AG04450 (cell line): ENCODE results near the gene JAML. TPM values are rescaled to one million over a fixed set of nuclear protein-coding genes. Genes with fewer than 3 reads are reported as not detected.
"Not testable (repeated sequence)": the region's sequence is repeated elsewhere in the genome, so short reads cannot be mapped to it uniquely, and the experiment has no call there.

ENCODE experiments used
- CTCF ChIA-PET: fragments of 300-600, 350-600 bp; formaldehyde crosslinking; extraction: SDS; loops from one replicate; lab custom pipeline; 2022; ENCODE audit warnings: antibody characterized with exemption, inconsistent platforms; lab: Charles Lee
- POLR2A ChIA-PET: fragments of 350-600 bp; formaldehyde crosslinking; extraction: SDS; loops from one replicate; lab custom pipeline; 2021; ENCODE audit warnings: antibody characterized with exemption, inconsistent platforms; lab: Yijun Ruan, JAX
- DNase-seq: peaks from one replicate; pipeline ENCODE4 v3.0.0-alpha.2; 2011; ENCODE audit warnings: low read depth, low spot score
- H3K27ac ChIP-seq: one replicate; pipeline ENCODE4 v1.5.1; 2012; ENCODE audit warnings: low read depth, low read length, control low read depth
- H3K27me3 ChIP-seq: one replicate; pipeline ENCODE4 v1.6.0; 2012; ENCODE audit warnings: low read length; ENCODE audit not compliant: control insufficient read depth, insufficient read depth
- H3K4me3 ChIP-seq: 2 replicates; pipeline ENCODE4 v1.5.1; 2011; ENCODE audit warnings: mild to moderate bottlenecking, low read depth, low read length, control low read depth
- H3K9me3 ChIP-seq: 2 replicates; pipeline ENCODE4 v1.5.1; 2012; ENCODE audit warnings: low read length; ENCODE audit not compliant: control insufficient read depth, insufficient read depth
- polyA plus RNA-seq: library from polyadenylated mRNA; depleted of rRNA; stranded (reverse); fragments of >200 nt; gene quantifications from 2 replicates; pipeline ENCODE4 v1.2.3, GENCODE V29; 2011
- TF ChIP-seq, protein P1 (sequence below): IDR thresholded peaks from 2 replicates; pipeline ENCODE4 v1.5.1; 2011; ENCODE audit warnings: low read depth, low read length, control low read depth, inconsistent platforms

The JAML gene
- polyA plus RNA-seq, 1 experiment: not detected

DNA sequence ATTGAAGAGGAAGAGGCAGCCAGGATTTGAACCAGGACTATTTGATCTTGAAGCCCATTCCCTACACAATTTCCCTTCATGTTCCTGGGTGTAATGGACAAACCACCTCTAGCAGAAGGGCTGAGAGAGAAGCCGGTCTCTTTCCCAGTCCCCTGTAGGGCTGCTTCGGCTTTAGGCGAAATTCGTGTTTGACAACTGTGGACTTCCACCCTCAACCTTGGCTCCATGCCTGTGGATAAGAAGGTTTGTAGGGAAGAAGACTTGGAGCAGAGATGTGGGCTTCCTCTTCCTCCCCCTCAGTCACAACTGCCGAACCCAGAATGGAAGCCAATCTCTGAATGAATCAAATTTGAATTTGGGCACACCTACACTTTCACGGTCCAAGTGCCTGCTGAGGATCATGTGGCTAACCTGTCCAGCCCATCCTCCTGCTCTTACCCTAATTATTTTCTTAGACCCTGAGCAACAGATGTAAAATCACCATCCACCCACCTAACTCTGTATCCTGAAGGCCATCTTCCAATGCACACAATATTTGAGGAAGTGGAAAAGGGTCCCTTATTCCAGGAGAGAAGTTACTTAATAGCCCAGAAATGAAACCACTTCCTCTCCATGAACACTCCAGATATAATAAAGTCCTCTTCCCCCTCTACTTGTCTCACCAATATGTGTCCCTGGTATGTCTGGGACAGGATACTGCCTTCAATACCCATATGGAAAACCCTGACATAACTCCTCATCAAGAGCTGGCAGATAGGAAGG, 38.3 kb downstream of the JAML start:
- ChIA-PET POLR2A (interaction anchor here (0.7 kb wide), 1 partner anchor 12 kb away, joined by 4 read pairs; no protein-coding TSS in a partner anchor), CTCF (interaction anchor here (1.8 kb wide), 1 partner anchor 12 kb away, joined by 11 read pairs; no protein-coding TSS in a partner anchor)
- no peak for DNase-seq
- Histone ChIP-seq H3K4me3 (no peak overlapping the region), H3K27me3 (peaks cover 6% of the 10 kb centered on the region), H3K9me3 (no peaks in the 10 kb centered on the region), H3K27ac (no peak overlapping the region)
- TF ChIP-seq, protein P1, sequence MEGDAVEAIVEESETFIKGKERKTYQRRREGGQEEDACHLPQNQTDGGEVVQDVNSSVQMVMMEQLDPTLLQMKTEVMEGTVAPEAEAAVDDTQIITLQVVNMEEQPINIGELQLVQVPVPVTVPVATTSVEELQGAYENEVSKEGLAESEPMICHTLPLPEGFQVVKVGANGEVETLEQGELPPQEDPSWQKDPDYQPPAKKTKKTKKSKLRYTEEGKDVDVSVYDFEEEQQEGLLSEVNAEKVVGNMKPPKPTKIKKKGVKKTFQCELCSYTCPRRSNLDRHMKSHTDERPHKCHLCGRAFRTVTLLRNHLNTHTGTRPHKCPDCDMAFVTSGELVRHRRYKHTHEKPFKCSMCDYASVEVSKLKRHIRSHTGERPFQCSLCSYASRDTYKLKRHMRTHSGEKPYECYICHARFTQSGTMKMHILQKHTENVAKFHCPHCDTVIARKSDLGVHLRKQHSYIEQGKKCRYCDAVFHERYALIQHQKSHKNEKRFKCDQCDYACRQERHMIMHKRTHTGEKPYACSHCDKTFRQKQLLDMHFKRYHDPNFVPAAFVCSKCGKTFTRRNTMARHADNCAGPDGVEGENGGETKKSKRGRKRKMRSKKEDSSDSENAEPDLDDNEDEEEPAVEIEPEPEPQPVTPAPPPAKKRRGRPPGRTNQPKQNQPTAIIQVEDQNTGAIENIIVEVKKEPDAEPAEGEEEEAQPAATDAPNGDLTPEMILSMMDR: no peak

DNA sequence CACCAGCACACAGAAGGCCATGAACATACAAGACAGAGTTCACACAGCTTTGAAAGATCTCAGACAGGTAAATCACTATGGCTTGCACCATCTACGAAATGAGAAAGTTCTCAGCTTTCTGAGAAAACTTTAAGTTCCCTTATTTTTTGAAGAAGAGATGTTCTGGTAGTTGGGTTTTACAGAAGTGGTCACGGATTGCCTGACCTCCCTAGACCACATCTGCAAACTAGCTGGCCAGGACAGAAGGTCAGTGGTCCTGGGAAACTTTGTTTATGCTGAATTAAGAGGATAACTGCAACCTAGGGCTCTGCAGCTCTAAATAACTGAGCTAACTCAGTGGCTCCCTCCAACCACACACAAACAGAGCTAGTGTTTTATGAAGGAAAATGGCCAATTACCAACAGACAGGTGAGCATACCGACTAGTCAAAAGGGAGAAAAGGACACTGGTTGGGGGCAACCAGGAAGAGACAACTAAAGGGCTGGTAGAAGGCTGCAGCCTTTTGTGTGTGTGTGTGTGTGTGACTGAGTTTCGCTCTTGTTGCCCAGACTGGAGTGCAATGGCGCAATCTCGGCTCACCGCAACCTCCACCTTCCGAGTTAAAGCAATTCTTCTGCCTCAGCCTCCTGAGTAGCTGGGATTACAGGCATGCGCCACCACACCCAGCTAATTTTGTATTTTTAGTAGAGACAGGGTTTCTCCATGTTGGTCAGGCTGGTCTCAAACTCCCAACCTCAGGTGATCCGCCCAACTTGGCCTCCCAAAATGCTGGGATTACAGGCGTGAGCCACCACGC, 39.8 kb downstream of the JAML start:
- Histone ChIP-seq H3K27ac (no peak overlapping the region), H3K4me3 (no peak overlapping the region), H3K9me3 (no peaks in the 10 kb centered on the region), H3K27me3 (peaks cover 13% of the 10 kb centered on the region)
- ChIA-PET CTCF (interaction anchor here (1.2 to 1.8 kb wide), 2 partner anchors 13 kb away, joined by 3 to 11 read pairs; no protein-coding TSS in a partner anchor), POLR2A (no interaction called here)
- TF ChIP-seq, protein P1: no peak
- DNase-seq: no peak

DNA sequence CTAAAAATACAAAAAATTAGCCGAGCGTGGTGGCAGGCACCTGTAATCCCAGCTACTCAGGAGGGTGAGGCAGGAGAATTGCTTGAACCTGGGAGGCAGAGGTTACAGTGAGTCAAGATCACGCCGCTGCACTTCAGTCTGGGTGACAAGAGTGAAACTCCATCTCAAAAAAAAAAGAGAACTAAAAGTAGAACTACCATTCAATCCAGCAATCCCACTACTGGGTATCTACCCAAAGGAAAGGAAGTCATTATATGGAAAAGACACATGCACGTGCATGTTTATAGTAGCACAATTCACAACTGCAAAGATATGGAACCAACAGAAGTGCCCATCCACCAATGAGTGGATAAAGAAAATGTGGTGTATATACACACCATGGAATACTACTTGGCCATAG, 41.1 kb downstream of the JAML start:
- H3K9me3 ChIP-seq, H3K27ac ChIP-seq, H3K4me3 ChIP-seq, DNase-seq, POLR2A ChIA-PET, CTCF ChIA-PET: not testable (repeated sequence)
- peaks cover 13% of the 10 kb centered on the region for H3K27me3 ChIP-seq

- ChIA-PET POLR2A (no interaction called here), CTCF (interaction anchor here (1.5 to 2.4 kb wide), 2 partner anchors 9 to 18 kb away, joined by 5 to 12 read pairs; no protein-coding TSS in a partner anchor)
- TF ChIP-seq, protein P1: no peak
- no peak overlapping the region for H3K4me3 ChIP-seq
- no peak for DNase-seq
- H3K9me3 ChIP-seq: no peaks in the 10 kb centered on the region
- H3K27me3 ChIP-seq: peaks cover 21% of the 10 kb centered on the region
- no peak overlapping the region for H3K27ac ChIP-seq
These were observed 44.5 kb downstream of the JAML start for GRCh38 chr11:118180300-118180703.

DNA sequence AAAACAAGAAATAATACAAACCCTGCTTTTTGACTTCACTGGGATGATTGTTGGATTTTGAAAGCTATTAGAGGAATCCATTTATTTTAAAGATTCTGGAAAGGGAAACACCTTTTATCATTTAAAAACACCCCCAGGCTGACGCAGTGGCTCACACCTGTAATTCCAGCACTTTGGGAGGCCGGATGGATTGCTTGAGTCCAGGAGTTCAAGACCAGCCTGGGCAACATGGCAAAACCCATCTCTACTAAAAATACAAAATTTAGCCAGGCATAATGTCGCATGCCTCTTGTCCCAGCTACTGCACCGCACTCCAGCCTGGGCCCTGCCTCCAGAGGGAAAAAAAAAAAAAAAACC, 48.1 kb downstream of the JAML start:
- Histone ChIP-seq H3K9me3 (no peaks in the 10 kb centered on the region), H3K4me3 (no peak overlapping the region), H3K27me3 (peaks cover 23% of the 10 kb centered on the region), H3K27ac (no peak overlapping the region)
- DNase-seq: no peak
- TF ChIP-seq, protein P1: no peak
- ChIA-PET CTCF (no interaction called here), POLR2A (no interaction called here)
